Measurements from ENCODE around the gene PSMF1.

Gene PSMF1

DNA sequence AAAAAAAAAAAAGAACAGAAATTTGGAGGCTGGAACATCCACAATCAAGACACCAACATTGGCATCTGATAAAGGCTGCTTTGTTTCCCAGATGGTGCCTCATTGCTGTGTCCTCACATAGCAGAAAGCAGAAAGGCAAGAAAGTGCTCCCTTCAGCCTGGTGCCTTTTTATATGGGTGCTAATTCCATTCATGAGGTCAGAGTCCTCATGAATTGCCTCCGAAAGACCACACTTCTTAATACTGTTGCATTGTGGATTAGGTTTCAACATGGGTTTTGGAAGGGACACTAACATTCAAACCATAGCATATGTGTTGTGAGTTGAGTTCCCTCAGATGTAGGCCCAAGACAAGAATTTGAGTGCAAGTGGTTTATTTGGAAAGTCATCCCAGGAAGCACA is 76.8 kb downstream of the PSMF1 start:
- no peak for DNase-seq

- no peak for DNase-seq
Observed at GRCh38 chr20:1196634-1197033, 78.2 kb downstream of the PSMF1 start.

GRCh38 chr20:1197801-1198200 is 79.4 kb downstream of the PSMF1 start:
- DNase-seq = no peak

DNA sequence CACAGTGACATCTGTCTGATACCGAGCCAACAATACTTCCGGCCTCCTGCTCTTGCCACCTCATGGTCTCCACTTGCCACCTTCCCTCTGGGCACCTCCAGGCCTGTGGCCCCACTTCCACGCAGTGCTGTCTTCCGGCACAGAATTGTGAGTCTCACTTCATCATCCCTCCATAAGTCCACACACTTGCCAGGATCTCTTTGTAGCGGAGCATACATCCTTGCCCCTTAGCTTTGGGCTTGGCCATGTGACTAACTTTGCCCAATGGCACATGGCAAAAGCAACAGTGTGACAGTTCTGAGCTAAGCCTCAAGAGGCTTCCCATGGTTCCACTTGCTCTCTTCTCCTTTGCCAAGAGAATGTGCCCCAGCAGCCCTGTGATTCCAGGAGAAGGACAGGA is 80.3 kb downstream of the PSMF1 start:
- no peak for DNase-seq

- DNase-seq = no peak
Observed at GRCh38 chr20:1199212-1199873, 80.9 kb downstream of the PSMF1 start.

- no peak for DNase-seq
Observed at GRCh38 chr20:1199964-1200363, 81.6 kb downstream of the PSMF1 start.

- DNase-seq = no peak
Observed at GRCh38 chr20:1202762-1203504, 84.5 kb downstream of the PSMF1 start, which contains the start of gene C20orf202. C20orf202 (plus strand) TSS chr20:1203454; CDS start chr20:1203586, 132 bp downstream.

DNA sequence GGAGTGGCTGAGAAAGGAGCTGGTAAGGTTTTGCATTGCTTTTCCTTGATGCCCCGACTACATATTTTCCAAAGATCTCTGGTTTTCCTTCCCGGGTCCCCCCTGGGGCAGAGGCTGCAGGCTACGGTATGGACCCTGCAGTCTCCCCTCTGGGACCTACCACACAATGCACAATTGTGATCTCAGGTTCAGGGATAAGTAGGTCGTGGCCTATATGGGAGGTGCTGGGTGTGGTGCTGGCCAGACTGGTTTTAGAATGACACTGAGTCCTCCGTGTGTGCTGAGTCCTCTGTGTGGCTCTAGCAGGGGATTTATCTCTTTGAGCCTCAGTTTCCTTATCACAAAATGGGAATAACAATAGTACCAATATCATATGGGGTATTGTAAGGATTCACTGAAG is 85.2 kb downstream of the PSMF1 start:
- DNase-seq = no peak

GRCh38 chr20:1204113-1204512 is 85.7 kb downstream of the PSMF1 start:
- no peak for DNase-seq

DNA sequence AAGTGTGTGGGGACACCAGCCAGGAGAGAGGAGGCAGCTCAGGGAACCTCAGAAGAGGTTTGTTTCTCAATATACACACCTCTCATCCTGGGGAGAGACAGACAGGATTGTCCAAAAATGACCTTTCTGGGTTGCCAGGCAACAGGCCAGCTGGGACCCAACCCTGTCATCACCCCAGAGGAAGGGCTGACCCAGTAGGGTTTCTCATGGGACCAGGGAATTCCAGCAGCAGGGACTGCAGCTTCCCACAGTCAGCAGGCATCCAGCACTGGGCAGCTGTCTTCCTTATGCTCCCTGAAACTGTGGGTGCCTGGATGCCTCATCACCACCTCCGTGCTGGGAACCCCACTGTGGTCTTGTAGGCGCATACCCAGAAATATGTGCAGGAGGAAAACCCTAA is 86.2 kb downstream of the PSMF1 start:
- no peak for DNase-seq

DNA sequence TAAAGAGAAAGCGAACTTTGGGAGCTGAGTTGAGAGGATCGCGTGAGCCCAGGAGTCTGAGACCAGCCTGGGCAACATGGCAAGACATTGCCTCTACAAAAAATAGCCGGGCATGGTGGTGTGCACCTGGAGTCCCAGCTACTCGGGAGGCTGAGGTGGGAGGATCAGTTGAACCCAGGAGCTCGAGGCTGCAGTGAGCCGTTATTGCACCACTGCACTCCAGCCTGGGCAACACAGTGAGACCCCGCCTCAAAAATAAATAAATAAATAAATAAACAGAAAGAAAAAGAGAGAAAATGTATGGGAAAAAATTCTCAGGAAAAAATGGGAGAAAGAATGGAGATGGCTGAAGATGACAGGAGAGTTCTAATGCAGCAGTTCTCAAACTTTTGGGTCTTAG is 87.4 kb downstream of the PSMF1 start:
- DNase-seq = no peak

GRCh38 chr20:1206366-1207148 is 88.2 kb downstream of the PSMF1 start:
- DNase-seq = no peak

GRCh38 chr20:1207293-1207878 is 89.0 kb downstream of the PSMF1 start:
- no peak for DNase-seq

DNA sequence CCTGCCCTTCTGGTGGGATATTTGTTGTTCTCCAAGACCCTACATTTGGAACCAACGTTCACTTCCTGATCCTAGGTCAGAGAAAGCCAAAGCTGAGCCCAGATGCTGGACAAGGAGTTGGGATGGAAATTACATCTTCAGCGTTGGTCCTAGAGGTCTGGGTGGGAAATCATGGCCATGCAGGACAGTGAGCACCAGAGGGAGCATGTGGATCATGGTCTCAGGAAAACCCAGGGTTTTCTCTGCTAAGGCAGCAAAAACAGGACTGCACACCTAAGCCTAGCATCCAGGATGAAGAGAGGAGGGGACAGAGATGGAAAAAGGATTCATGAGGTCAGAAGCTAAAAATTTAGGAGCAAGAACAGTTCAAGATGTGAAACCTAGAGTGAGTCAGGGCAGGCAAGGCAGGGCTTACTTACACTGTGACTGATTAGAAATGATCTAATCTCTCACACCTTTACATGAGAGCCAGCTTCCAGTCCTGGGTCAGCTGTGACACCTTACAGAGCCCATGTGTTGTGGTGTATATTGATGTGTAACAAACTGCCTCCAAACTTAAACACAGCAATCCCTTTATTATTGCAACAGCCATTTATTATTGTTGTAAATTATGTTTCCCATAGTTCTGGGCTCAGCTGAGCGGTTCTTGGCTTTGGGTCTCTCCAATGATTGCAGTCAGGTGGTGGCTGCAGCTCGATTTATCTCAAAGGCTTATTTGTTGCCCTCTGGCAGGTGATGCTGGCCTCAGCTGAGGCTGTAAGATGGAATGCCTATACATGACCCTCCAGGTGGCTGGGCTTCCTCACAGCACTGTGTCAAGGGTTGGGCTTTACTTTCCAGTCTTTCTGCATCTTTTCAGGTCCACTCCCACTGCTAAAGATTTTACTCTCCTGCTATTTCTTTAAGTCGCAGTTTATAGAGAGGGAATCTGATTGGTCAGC is 91.3 kb downstream of the PSMF1 start:
- DNase-seq = no peak

GRCh38 chr20:1210501-1210900 is 92.1 kb downstream of the PSMF1 start:
- no peak for DNase-seq

GRCh38 chr20:1212023-1212422 is 93.6 kb downstream of the PSMF1 start:
- no peak for DNase-seq

GRCh38 chr20:1212607-1213396 is 94.4 kb downstream of the PSMF1 start:
- DNase-seq = peak; percentile 66

DNA sequence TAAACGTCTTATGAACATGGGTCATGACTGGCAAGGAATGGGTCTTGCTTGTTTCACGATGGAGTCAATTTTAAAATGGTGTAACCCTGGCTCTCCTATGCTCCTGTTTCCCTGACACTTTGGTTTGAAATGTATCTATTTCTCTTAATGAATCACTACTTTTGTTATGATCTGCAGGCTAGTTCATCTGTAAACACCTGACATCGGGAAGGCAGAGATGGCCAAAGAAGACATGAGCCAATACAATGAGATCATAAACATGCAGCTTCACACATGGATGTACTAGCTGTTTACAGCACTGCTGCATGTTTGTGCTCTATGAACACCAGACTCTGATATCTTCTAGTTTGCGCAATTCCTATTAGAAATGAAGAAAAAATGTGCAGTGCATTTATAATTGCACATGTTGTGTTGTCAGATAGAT is 96.4 kb downstream of the PSMF1 start:
- no peak for DNase-seq

DNA sequence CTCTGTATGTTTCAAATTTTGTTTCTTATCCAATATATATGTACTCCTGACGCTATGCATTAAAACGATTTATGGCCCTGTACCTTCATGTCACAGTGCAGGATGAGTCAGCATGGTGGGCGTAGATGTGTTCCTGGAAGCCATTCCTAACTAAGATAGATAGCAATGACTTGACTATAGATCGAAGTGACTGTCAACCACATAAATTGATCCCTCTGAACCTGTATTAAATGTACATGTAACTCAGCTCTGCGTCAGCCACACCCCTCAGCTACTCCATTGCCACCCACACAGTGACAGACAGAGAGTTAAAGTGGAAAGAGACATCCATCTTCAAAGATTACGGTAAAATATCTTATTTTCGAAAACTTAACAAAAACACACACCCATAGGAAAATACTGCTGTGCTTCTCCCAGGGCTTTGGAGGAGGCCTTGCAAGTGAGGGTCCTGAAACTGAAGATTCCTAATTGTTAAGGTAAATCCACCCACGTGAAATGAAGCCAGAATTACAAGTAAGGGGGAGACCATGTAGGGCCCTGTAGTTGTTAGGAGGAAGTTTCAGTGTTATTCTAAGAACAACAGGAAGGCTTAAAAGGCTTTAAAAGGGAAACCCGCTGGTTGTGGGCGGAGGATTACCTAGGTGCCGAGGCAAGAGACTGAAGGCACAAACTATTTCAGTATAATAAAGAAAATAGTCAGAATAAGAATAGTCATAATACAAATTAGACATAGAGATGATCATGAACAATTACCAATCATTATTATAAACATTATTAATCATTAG is 97.2 kb downstream of the PSMF1 start:
- peak; percentile 28 for DNase-seq

Measured in CD4-positive, alpha-beta T cell treated with Interleukin-4 for 4 hours (primary cell).